Neural cell (in vitro differentiated cells): ENCODE data around the gene PTPRN2.

Experiments
- CTCF ChIP-seq: fragments of 450-650 bp; IDR thresholded peaks from 2 replicates; pipeline ENCODE4 v1.5.1; 2014; ENCODE audit warnings: antibody characterized with exemption, mild to moderate bottlenecking, moderate library complexity; ENCODE audit not compliant: poor library complexity, severe bottlenecking
- EP300 ChIP-seq: fragments of 450-650 bp; conservative IDR thresholded peaks from 2 replicates; pipeline ENCODE4 v1.6.1; 2014; ENCODE audit warnings: antibody characterized with exemption, mild to moderate bottlenecking, moderate library complexity; ENCODE audit not compliant: poor library complexity, severe bottlenecking
- EZH2 ChIP-seq: fragments of 200-600, 300-800 bp; shearing (Covaris generic), sonication (generic); IDR thresholded peaks from 2 replicates; pipeline ENCODE4 v1.6.1; 2014; ENCODE audit warnings: antibody characterized with exemption, low read length, borderline replicate concordance, mild to moderate bottlenecking; ENCODE audit not compliant: insufficient read depth, poor library complexity, severe bottlenecking
- MXI1 ChIP-seq: fragments of 450-650 bp; conservative IDR thresholded peaks from 2 replicates; pipeline ENCODE4 v1.6.1; 2014; ENCODE audit warnings: antibody characterized with exemption, mild to moderate bottlenecking; ENCODE audit not compliant: poor library complexity, severe bottlenecking
- POLR2AphosphoS5 ChIP-seq: IDR thresholded peaks from 2 replicates; pipeline ENCODE4 v1.6.1; 2012
- REST ChIP-seq: IDR thresholded peaks from 2 replicates; pipeline ENCODE4 v1.6.1; 2012; ENCODE audit warnings: borderline replicate concordance
- TAF1 ChIP-seq: IDR thresholded peaks from 2 replicates; pipeline ENCODE4 v1.6.1; 2012; ENCODE audit warnings: low read depth

GRCh38 chr7:157699357-157700013 lies 888.1 kb downstream of the PTPRN2 start:
- TF ChIP-seq EZH2 = no peak
- TF ChIP-seq CTCF = no peak
- TF ChIP-seq REST = no peak
- no peak for TF ChIP-seq TAF1
- TF ChIP-seq EP300 = no peak
- no peak for TF ChIP-seq POLR2AphosphoS5
- TF ChIP-seq MXI1 = no peak
